OCI-LY1 (cell line): ENCODE data around the gene RHOBTB3.

Experiments
- EZH2 ChIP-seq: fragments of 200-600 bp; sonication (generic), shearing (Covaris generic); IDR thresholded peaks from 2 replicates; pipeline ENCODE4 v1.8.0; 2017; ENCODE audit warnings: borderline replicate concordance, mixed run types, mild to moderate bottlenecking, antibody characterized with exemption, low read length, moderate library complexity, mixed read lengths
- TF ChIP-seq, protein P1 (sequence below): fragments of 200-600 bp; sonication (generic), shearing (Covaris generic); IDR thresholded peaks from 2 replicates; pipeline ENCODE4 v1.5.1; 2017; ENCODE audit warnings: mild to moderate bottlenecking, antibody characterized with exemption, low read length, moderate library complexity, mixed read lengths

GRCh38 chr5:95723632-95724369 lies 7.3 kb upstream of the RHOBTB3 start:
- TF ChIP-seq, protein P1, sequence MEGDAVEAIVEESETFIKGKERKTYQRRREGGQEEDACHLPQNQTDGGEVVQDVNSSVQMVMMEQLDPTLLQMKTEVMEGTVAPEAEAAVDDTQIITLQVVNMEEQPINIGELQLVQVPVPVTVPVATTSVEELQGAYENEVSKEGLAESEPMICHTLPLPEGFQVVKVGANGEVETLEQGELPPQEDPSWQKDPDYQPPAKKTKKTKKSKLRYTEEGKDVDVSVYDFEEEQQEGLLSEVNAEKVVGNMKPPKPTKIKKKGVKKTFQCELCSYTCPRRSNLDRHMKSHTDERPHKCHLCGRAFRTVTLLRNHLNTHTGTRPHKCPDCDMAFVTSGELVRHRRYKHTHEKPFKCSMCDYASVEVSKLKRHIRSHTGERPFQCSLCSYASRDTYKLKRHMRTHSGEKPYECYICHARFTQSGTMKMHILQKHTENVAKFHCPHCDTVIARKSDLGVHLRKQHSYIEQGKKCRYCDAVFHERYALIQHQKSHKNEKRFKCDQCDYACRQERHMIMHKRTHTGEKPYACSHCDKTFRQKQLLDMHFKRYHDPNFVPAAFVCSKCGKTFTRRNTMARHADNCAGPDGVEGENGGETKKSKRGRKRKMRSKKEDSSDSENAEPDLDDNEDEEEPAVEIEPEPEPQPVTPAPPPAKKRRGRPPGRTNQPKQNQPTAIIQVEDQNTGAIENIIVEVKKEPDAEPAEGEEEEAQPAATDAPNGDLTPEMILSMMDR, result no peak
- no peak for TF ChIP-seq EZH2
